Choroid plexus epithelial cell (primary cell): Measurements from ENCODE around the gene PPARD.

ENCODE experiments used
- DNase-seq: peaks from one replicate; pipeline ENCODE4 v3.0.0-alpha.2; 2010; ENCODE audit warnings: low read depth
- H3K4me3 ChIP-seq: 2 replicates; pipeline ENCODE4 v1.5.1; 2011; ENCODE audit warnings: low read depth, mild to moderate bottlenecking, control low read depth, low read length, moderate library complexity
- CTCF ChIP-seq: conservative IDR thresholded peaks from 2 replicates; pipeline ENCODE4 v1.5.1; 2011; ENCODE audit warnings: low read depth, mild to moderate bottlenecking, control low read depth, inconsistent platforms, low read length, moderate library complexity

PPARD gene

DNA sequence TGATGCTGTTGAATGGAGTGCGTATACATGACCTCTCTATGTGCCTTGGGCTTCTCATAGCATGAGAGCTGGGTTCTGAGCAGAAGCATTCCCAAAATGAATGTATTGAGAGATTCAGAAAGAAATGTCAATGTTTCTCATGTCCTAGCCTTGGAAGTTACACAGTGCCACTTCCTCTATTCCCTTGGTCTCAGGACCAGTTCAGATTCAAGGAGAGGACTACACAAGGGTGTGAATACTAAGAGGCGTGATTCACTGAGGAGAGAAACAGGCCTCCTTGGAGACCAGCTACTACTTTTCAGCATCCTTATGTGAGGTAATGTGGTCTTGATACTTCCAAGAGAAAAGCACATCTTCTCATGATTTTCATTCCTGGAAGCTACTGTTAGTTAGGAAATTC lies 10.4 kb downstream of the PPARD start:
- no peak for TF ChIP-seq CTCF
- DNase-seq: no peak
- H3K4me3 ChIP-seq: no peak overlapping the region

- DNase-seq: peak; percentile 73
- H3K4me3 ChIP-seq: no peak overlapping the region
- no peak for TF ChIP-seq CTCF
Observed at GRCh38 chr6:35354361-35355135, 12.2 kb downstream of the PPARD start.

GRCh38 chr6:35356391-35356790 lies 14.0 kb downstream of the PPARD start:
- no peak for DNase-seq
- TF ChIP-seq CTCF: no peak
- H3K4me3 ChIP-seq: no peak overlapping the region

DNA sequence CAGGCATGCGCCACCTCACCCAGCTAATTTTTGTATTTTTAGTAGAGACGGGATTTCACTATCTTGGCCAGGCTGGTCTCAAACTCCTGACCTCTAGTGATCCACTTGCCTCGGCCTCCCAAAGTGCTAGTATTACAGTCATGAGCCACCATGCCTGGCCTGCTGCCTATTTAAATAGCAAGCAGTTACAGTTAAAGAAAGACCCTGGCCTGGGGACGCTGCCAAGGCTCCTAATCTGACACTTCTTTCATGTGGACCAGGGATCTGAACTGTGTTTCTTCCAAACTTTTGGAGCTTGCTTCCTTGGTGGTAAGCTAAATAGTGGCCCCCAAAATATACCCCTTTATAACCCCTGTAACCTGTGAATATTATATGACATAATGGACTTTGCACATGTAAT lies 15.3 kb downstream of the PPARD start:
- DNase-seq: no peak
- H3K4me3 ChIP-seq: no peak overlapping the region
- no peak for TF ChIP-seq CTCF

DNA sequence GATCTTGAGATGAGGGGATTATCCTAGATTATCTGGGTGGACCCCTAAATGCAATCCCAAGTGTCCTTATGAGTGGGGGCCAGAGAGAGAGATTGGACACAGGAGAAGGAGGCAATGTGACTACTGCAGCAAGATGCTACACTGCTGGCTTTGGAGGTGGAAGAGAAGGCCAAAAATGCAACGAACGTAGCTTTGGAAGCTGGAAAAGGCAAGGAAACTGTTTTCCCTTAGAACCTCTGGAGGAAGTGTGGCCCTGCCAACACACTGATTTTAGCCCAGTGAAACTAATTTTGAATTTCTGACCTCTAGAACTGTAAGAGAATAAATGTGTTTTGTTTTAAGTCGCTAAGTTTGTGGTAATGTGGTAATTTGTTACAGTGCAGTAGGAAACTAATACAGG lies 15.7 kb downstream of the PPARD start:
- DNase-seq: no peak
- H3K4me3 ChIP-seq: no peak overlapping the region
- no peak for TF ChIP-seq CTCF

DNA sequence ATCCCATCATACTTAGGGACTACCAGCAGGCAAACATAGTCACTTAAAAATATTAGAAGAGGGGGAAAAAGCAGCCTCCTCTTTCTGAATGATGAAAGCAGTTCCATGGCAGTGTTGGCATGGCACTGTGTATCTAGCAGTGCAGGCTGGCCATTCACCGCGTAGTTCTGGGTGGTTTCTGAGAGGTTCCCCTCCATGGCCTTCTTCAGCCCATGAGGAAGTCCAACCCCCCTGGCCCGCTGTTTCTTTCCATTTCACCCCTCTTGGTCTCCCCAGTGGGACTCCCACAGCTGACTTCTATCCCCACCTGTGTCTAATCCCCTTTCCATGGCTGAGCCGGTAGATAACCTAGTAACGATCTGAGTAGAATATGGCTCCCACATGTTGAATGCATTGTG lies 17.0 kb downstream of the PPARD start:
- DNase-seq: no peak
- H3K4me3 ChIP-seq: no peak overlapping the region
- no peak for TF ChIP-seq CTCF

GRCh38 chr6:35359744-35360348 lies 17.5 kb downstream of the PPARD start:
- H3K4me3 ChIP-seq: no peak overlapping the region
- peak; percentile 97 for DNase-seq
- TF ChIP-seq CTCF: no peak
